Vagina (tissue), 2 donors: Measurements from ENCODE around the gene TMEM244.

ENCODE experiments used
- CTCF ChIP-seq, 3 experiments: fragments of 450-650 bp in 2 of 3; fragments of 200-600 bp in 1 of 3; sonication (generic) in 1 of 3; IDR thresholded peaks; one replicate each; pipeline ENCODE4 v1.5.1; 2017 to 2019; ENCODE audit warnings: antibody characterized with exemption in 3 of 3, mild to moderate bottlenecking in 2 of 3, moderate library complexity in 2 of 3
- POLR2A ChIP-seq, 2 donors: fragments of 450-650 bp; IDR thresholded peaks; one replicate each; pipeline ENCODE4 v1.6.1; 2017; ENCODE audit warnings: antibody characterized with exemption in 2 of 2, mild to moderate bottlenecking in 2 of 2, moderate library complexity in 2 of 2
- POLR2AphosphoS5 ChIP-seq, 2 donors: sonication (generic); formaldehyde crosslinking; IDR thresholded peaks; one replicate each; pipeline ENCODE4 v1.9.0; 2017; ENCODE audit warnings: antibody characterized with exemption in 2 of 2, mild to moderate bottlenecking in 2 of 2, low read depth in 1 of 2; ENCODE audit not compliant: insufficient read depth in 1 of 2

- no peak for TF ChIP-seq CTCF (IDR thresholded peaks at IDR 0.05)
- TF ChIP-seq POLR2AphosphoS5 (IDR thresholded peaks at IDR 0.05; ENCODE audit: insufficient read depth in 1 of 2, low read depth in 1 of 2), result no peak
- TF ChIP-seq POLR2A (IDR thresholded peaks at IDR 0.05), result no peak
Measured at GRCh38 chr6:129818251-129818650, 42.9 kb downstream of the TMEM244 start.
